Measurements from ENCODE around the gene AGPAT2.

The AGPAT2 gene

GRCh38 chr9:136683173-136683745 is 4.0 kb downstream of the AGPAT2 start:
- H3K27me3 Mint-ChIP-seq: peaks cover 14% of the 10 kb centered on the region
- H3K4me1 Mint-ChIP-seq: peaks cover 7% of the 10 kb centered on the region
- DNase-seq: no peak
- H3K27ac Mint-ChIP-seq: no peak overlapping the region
- no peaks in the 10 kb centered on the region for H3K9me3 Mint-ChIP-seq
- H3K4me3 Mint-ChIP-seq: no peak overlapping the region
- no peaks in the 10 kb centered on the region for H3K36me3 Mint-ChIP-seq
- CTCF ChIA-PET: interaction anchor here (1.0 to 1.2 kb wide), 2 partner anchors 12 to 19 kb away, joined by 3 read pairs; no protein-coding TSS in a partner anchor

- H3K36me3 Mint-ChIP-seq: no peaks in the 10 kb centered on the region
- peaks cover 7% of the 10 kb centered on the region for H3K4me1 Mint-ChIP-seq
- no peak for DNase-seq
- no peaks in the 10 kb centered on the region for H3K9me3 Mint-ChIP-seq
- CTCF ChIA-PET: interaction anchor here (0.9 to 1.2 kb wide), 3 partner anchors 11 to 19 kb away, joined by 3 read pairs; no protein-coding TSS in a partner anchor
- peaks cover 9% of the 10 kb centered on the region for H3K27me3 Mint-ChIP-seq
- no peak overlapping the region for H3K4me3 Mint-ChIP-seq
- H3K27ac Mint-ChIP-seq: no peak overlapping the region
Observed at GRCh38 chr9:136682710-136683109, 4.5 kb downstream of the AGPAT2 start.

DNA sequence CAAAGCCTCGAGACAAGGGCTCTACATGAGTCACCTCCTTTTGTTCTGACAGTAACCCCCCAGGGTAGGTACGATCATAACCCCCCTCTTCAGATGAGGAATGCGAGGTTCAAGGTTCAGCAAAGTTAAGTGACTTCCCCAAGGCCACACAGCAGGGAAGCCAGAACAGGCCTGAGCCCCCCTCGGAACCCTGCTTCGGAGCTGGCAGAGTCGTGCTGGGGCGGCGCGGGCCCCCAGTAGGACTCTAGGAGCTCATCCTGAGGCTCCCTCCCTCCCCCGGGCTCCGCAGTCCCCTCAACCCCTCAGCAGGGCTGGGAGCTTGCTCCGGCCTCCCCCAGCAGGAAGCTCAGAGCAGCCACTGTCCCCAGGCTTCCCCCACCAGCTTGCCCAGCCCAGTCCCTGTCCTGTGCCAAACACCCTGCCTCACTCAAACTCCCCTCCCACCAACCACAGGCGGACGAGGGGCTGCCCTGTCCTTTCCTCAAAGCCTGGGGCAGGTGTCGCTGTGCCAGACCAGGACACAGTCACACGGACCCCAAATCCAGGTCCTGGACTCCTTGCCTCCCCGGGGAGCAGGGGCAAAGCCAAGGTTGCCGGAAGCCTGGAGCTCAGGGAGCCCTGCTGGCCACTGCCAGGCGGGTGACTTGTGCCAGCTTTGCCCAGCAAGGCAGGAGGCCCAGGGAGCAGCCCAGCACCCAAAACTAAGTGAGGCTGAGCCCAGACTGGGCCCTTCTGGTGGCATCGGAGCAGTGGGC is 5.1 kb downstream of the AGPAT2 start:
- no peaks in the 10 kb centered on the region for H3K36me3 Mint-ChIP-seq
- CTCF ChIA-PET: interaction anchor here (0.9 to 1.2 kb wide), 3 partner anchors 10 to 18 kb away, joined by 3 read pairs; no protein-coding TSS in a partner anchor
- peaks cover 7% of the 10 kb centered on the region for H3K4me1 Mint-ChIP-seq

GRCh38 chr9:136681029-136681428 is 6.2 kb downstream of the AGPAT2 start:
- no peak for DNase-seq
- H3K27me3 Mint-ChIP-seq: peaks cover 3% of the 10 kb centered on the region
- peaks cover 3% of the 10 kb centered on the region for H3K4me1 Mint-ChIP-seq
- CTCF ChIA-PET: no interaction called here
- H3K36me3 Mint-ChIP-seq: no peaks in the 10 kb centered on the region
- no peak overlapping the region for H3K4me3 Mint-ChIP-seq
- no peak overlapping the region for H3K27ac Mint-ChIP-seq
- H3K9me3 Mint-ChIP-seq: no peaks in the 10 kb centered on the region

More for the DNA sequence above, 5.1 kb downstream of the AGPAT2 start:
- Mint-ChIP-seq H3K9me3 (no peaks in the 10 kb centered on the region), H3K27me3 (peaks cover 9% of the 10 kb centered on the region), H3K4me3 (no peak overlapping the region), H3K27ac (no peak overlapping the region)
- DNase-seq: no peak

DNA sequence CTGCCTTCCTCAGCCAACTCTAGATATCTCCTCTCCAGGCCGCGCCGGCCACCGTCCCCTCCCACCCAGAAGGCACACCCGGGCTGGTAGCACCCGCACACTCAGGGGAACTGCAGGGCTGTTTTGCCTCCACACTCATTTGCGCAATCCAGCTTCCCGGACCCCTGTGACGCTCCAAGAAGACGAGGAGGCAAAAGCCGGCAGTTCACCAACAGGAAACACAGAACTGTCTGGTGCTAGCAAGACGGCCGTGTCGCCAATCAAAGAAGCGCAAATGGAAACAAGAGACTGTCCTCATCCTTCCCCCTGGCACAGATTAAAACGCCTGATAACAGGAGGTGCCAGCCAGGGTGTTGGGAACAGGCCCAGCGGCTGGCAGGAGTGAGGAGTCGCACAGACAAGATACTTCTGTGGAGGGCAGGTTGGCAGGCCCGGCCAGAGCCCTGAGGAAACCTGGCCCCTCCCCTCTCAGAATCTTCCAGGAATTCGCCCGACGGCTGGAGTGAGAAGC is 7.8 kb downstream of the AGPAT2 start:
- CTCF ChIA-PET: no interaction called here

GRCh38 chr9:136678624-136679023 is 8.6 kb downstream of the AGPAT2 start:
- H3K27me3 Mint-ChIP-seq: no peaks in the 10 kb centered on the region
- CTCF ChIA-PET: no interaction called here
- no peak overlapping the region for H3K27ac Mint-ChIP-seq
- no peak overlapping the region for H3K4me3 Mint-ChIP-seq
- no peaks in the 10 kb centered on the region for H3K9me3 Mint-ChIP-seq
- no peaks in the 10 kb centered on the region for H3K4me1 Mint-ChIP-seq
- no peak for DNase-seq
- no peaks in the 10 kb centered on the region for H3K36me3 Mint-ChIP-seq

More for the DNA sequence above, 7.8 kb downstream of the AGPAT2 start:
- no peak for DNase-seq
- peak overlapping the region; percentile 24 for H3K27ac Mint-ChIP-seq
- H3K27me3 Mint-ChIP-seq: no peaks in the 10 kb centered on the region
- H3K36me3 Mint-ChIP-seq: no peaks in the 10 kb centered on the region
- no peak overlapping the region for H3K4me3 Mint-ChIP-seq
- no peaks in the 10 kb centered on the region for H3K9me3 Mint-ChIP-seq
- H3K4me1 Mint-ChIP-seq: no peaks in the 10 kb centered on the region

DNA sequence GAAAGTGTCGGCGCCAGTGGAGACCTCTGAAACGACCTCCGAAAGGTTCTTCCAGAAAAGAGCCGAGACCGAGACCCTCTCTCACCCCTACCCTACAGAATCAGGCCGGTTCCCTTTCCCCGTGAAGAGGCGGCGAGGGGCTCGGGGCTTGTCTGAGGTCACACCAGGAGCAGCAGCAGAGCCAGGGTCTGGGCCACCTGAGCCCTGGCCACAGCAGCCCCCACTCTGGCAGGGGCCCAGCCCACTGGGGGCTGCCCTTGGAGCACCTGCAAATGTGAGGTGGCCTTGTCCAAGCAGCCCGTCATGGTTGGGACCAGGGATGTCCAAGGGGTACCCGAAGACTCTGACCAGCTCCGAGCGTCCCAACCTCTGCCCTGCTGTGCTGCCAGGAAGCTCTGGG is 9.2 kb downstream of the AGPAT2 start:
- no peaks in the 10 kb centered on the region for H3K9me3 Mint-ChIP-seq
- no peaks in the 10 kb centered on the region for H3K4me1 Mint-ChIP-seq
- no peak overlapping the region for H3K27ac Mint-ChIP-seq
- DNase-seq: no peak
- CTCF ChIA-PET: no interaction called here
- H3K27me3 Mint-ChIP-seq: no peaks in the 10 kb centered on the region
- no peak overlapping the region for H3K4me3 Mint-ChIP-seq
- no peaks in the 10 kb centered on the region for H3K36me3 Mint-ChIP-seq

DNA sequence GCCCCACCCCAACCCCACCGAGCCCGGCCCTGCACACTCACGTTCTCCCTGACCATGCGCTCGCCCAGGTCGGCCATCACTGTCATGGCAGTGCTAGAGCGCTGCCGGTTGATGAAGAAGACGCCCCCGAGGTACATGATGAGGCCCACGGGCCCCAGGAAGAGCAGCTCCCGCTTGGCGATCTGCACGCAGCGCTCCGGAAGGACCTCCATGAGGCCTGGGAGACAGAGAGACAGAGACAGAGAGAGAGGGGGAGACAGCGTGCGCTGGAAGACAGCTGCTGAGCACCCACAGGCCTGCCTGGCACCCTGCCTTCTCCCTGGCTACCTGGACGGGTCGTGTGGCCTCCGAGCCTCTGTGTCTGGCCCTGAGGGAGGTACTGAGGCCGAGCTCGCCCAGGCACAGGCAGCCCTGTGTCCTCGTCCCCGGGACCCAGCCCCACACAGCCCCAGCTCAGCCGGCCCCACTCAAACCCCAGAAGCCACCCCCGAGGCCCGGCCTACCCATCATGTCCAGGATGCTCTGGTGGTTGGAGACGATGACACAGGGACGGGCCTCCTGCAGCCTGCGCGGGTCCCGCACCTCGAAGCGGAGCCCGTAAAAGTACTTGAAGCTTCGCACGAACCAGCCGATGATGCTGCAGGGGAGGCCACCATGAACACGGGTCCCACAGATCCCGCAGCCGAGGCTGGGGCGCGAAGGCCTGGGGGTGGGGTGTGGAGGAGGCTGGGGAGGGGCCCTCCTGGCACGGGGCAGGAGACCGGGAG is 10.2 kb downstream of the AGPAT2 start:
- H3K9me3 Mint-ChIP-seq: no peaks in the 10 kb centered on the region
- no peaks in the 10 kb centered on the region for H3K36me3 Mint-ChIP-seq
- CTCF ChIA-PET: interaction anchor here (1.0 kb wide), 1 partner anchor 10 kb away, joined by 3 read pairs; no protein-coding TSS in a partner anchor
- H3K27me3 Mint-ChIP-seq: no peaks in the 10 kb centered on the region
- no peak overlapping the region for H3K27ac Mint-ChIP-seq
- DNase-seq: no peak
- H3K4me3 Mint-ChIP-seq: no peak overlapping the region
- no peaks in the 10 kb centered on the region for H3K4me1 Mint-ChIP-seq

DNA sequence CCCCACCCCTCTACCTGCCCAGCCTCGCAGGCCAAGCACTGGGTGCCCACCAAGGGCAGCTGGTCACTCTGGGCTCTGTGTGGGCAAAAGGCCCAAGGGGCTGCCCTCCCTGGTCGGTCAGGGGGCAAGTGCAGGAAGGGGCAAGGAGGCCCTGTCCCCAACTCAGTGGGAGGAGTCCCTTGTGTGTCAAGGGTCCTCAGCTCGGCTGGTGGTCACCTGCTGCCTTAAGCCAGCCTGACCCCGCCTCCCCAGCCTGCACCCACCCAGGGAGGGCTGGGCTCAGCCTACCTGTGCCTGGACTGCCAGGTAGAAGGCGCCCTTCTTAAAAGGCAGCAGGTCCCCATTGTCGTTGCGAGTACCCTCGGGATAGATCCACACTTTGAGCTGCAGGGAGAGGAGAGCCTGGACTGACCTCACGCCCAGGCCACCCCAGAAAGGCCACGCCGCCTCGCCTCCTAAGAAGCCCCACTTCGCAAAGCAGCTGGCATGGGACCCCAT is 10.9 kb downstream of the AGPAT2 start:
- Mint-ChIP-seq H3K27me3 (no peaks in the 10 kb centered on the region), H3K36me3 (no peaks in the 10 kb centered on the region), H3K27ac (no peak overlapping the region), H3K4me3 (no peak overlapping the region), H3K9me3 (no peaks in the 10 kb centered on the region), H3K4me1 (no peaks in the 10 kb centered on the region)
- no peak for DNase-seq
- CTCF ChIA-PET: interaction anchor here (1.0 kb wide), 1 partner anchor 9 kb away, joined by 3 read pairs; no protein-coding TSS in a partner anchor

DNA sequence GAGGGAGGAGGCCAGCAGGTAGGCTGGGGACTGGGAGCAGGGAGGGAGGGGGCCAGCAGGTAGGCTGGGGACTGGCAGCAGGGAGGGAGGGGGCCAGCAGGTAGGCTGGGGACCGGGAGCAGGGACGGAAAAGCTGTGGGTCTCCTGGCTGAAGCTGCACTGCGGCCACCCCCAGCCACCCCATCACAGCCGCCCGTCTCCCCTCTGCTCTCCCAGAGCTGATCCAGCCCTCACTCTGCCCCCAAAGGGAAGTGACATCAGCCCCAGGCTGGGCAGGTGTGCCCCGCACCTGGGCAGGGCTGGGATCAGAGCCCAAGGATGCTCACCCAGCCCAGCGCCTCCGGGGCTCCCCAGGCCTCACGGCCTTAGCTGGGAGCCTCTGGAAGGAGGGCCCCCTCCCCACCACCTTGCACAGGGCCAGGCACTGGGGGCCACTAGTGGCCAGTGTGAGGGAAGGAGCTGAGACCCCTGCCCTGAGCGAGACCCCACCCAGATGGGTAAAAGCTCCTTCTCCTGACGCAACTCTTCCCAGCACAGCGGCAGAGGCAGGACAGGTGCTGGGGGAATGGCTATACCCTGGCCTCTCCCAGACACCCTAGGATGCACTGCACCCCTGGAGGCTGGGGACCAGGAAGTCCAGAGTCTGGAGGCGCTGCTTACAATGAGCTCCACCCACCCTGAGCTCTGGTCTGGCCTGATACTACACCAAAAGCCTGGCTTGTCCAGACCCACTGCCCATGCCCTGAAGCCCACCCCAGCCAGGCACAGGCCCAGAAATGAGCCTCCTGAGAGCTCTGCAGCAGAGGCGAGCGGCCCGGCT is 11.6 kb downstream of the AGPAT2 start:
- H3K4me1 Mint-ChIP-seq: no peaks in the 10 kb centered on the region
- H3K36me3 Mint-ChIP-seq: no peaks in the 10 kb centered on the region
- no peak for DNase-seq
- no peak overlapping the region for H3K27ac Mint-ChIP-seq
- no peaks in the 10 kb centered on the region for H3K9me3 Mint-ChIP-seq
- no peak overlapping the region for H3K4me3 Mint-ChIP-seq
- CTCF ChIA-PET: no interaction called here
- H3K27me3 Mint-ChIP-seq: no peaks in the 10 kb centered on the region

DNA sequence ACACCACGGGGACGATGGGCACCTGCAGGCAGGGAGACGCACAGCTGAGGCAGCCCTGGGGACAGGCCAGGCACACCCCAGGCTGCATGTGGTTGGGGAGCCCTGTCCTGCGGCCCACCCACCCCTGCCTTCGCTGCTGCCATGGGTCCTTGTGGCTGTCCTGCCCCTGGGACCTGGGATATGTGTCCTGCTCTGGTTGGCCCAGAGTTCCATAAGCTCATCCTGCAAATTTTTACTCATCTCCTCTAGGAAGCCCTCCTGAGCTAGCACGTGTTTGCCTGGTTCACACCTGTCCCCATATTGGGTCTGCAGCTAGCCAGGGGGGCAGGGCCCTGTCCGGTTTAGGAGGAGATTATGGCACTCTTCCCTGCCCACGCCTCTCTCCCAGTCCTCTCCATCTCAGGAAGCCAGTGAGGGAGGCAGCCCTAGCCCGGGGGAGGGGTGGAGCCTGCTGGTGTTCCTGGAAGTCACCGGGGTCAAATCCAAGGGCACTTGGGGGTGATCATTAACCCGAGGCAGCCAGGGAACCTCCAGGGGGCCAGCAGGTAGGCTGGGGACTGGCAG is 12.4 kb downstream of the AGPAT2 start:
- CTCF ChIA-PET: no interaction called here
- no peaks in the 10 kb centered on the region for H3K36me3 Mint-ChIP-seq
- no peak for DNase-seq
- no peak overlapping the region for H3K4me3 Mint-ChIP-seq
- no peaks in the 10 kb centered on the region for H3K27me3 Mint-ChIP-seq
- no peak overlapping the region for H3K27ac Mint-ChIP-seq
- H3K4me1 Mint-ChIP-seq: no peaks in the 10 kb centered on the region
- H3K9me3 Mint-ChIP-seq: no peaks in the 10 kb centered on the region

- CTCF ChIA-PET: no interaction called here
- Mint-ChIP-seq H3K27me3 (no peaks in the 10 kb centered on the region), H3K4me3 (no peak overlapping the region), H3K4me1 (no peaks in the 10 kb centered on the region), H3K36me3 (no peaks in the 10 kb centered on the region), H3K9me3 (no peaks in the 10 kb centered on the region), H3K27ac (no peak overlapping the region)
- DNase-seq: no peak
Observed at GRCh38 chr9:136673975-136674785, 13.1 kb downstream of the AGPAT2 start.

Data from activated naive CD4-positive, alpha-beta T cell treated with anti-CD3 and anti-CD28 coated beads, Interleukin-2, amount 10 ng/mL, durations not matched to agents 7 days and 5 days (primary cell).